Tibial artery (tissue), 4 donors: ENCODE measurements around the gene GRIK2.

ENCODE experiments used
- DNase-seq, 2 donors: peaks; one replicate each; pipeline ENCODE4 v3.0.0-alpha.2; 2019
- H3K27ac ChIP-seq, 2 donors: fragments of 200-600 bp; sonication (generic) in 1 of 2; 1 replicate in 1 of 2; 2 replicates in 1 of 2; pipeline ENCODE4 v1.5.1; 2018 to 2019; ENCODE audit warnings: mild to moderate bottlenecking in 1 of 2
- H3K27me3 ChIP-seq, 2 donors: fragments of 200-600 bp; sonication (generic) in 1 of 2; one replicate each; pipeline versions ENCODE4 v1.5.1 to v1.6.0; 2016 to 2019
- H3K36me3 ChIP-seq, 3 donors: fragments of 200-600 bp; sonication (generic) in 2 of 3; one replicate each; pipeline ENCODE4 v1.5.1; 2016 to 2019; ENCODE audit warnings: mild to moderate bottlenecking in 2 of 3
- H3K4me1 ChIP-seq, 4 donors: fragments of 200-600 bp; sonication (generic) in 2 of 4; 1 replicate in 3 of 4; 2 replicates in 1 of 4; pipeline ENCODE4 v1.5.1; 2016 to 2019
- H3K4me3 ChIP-seq, 2 donors: fragments of 200-600 bp; sonication (generic) in 1 of 2; 1 replicate in 1 of 2; 2 replicates in 1 of 2; pipeline ENCODE4 v1.5.1; 2018 to 2019; ENCODE audit warnings: mild to moderate bottlenecking in 2 of 2
- H3K9me3 ChIP-seq, 3 donors: fragments of 200-600 bp; sonication (generic) in 1 of 3; one replicate each; pipeline ENCODE4 v1.5.1; 2016 to 2019
- CTCF ChIP-seq, 2 experiments: fragments of 200-600 bp in 1 of 2; fragments of 450-650 bp in 1 of 2; IDR thresholded peaks; one replicate each; pipeline ENCODE4 v1.5.1; 2017 to 2019; ENCODE audit warnings: antibody characterized with exemption in 2 of 2, mild to moderate bottlenecking in 1 of 2, moderate library complexity in 1 of 2
- intact Hi-C: fragments of 100-400 bp; cut with DNase I; formaldehyde crosslinking; loops from one replicate; pipeline ENCODE4 v1.15.0; 2023; ENCODE audit warnings: low total_unique reads

GRIK2 gene

GRCh38 chr6:101513181-101513580 is 119.7 kb downstream of the GRIK2 start:
- DNase-seq: no peak
- TF ChIP-seq CTCF (IDR thresholded peaks at IDR 0.05): no peak
- Histone ChIP-seq H3K9me3 (no peaks in the 10 kb centered on the region), H3K27ac (no peak overlapping the region), H3K4me1 (no peaks in the 10 kb centered on the region), H3K27me3 (no peaks in the 10 kb centered on the region), H3K36me3 (no peaks in the 10 kb centered on the region), H3K4me3 (no peak overlapping the region)
- intact Hi-C loops: no loop called here

GRCh38 chr6:101516578-101516977 is 123.1 kb downstream of the GRIK2 start:
- no peaks in the 10 kb centered on the region for H3K36me3 ChIP-seq
- no peak for TF ChIP-seq CTCF (IDR thresholded peaks at IDR 0.05)
- H3K4me3 ChIP-seq: no peak overlapping the region
- H3K9me3 ChIP-seq: no peaks in the 10 kb centered on the region
- no peaks in the 10 kb centered on the region for H3K27me3 ChIP-seq
- H3K4me1 ChIP-seq: no peaks in the 10 kb centered on the region
- intact Hi-C loops: no loop called here
- H3K27ac ChIP-seq: no peak overlapping the region
- DNase-seq: no peak

GRCh38 chr6:101517632-101518031 is 124.1 kb downstream of the GRIK2 start:
- Histone ChIP-seq H3K27me3 (no peaks in the 10 kb centered on the region), H3K27ac (no peak overlapping the region), H3K4me3 (no peak overlapping the region), H3K36me3 (no peaks in the 10 kb centered on the region), H3K9me3 (no peaks in the 10 kb centered on the region), H3K4me1 (no peaks in the 10 kb centered on the region)
- TF ChIP-seq CTCF (IDR thresholded peaks at IDR 0.05): no peak
- intact Hi-C loops: no loop called here
- DNase-seq: no peak

GRCh38 chr6:101522254-101522653 is 128.7 kb downstream of the GRIK2 start:
- Histone ChIP-seq H3K27ac (no peak overlapping the region), H3K4me3 (no peak overlapping the region), H3K27me3 (no peaks in the 10 kb centered on the region), H3K9me3 (no peaks in the 10 kb centered on the region), H3K36me3 (no peaks in the 10 kb centered on the region), H3K4me1 (no peaks in the 10 kb centered on the region)
- no peak for DNase-seq
- intact Hi-C loops: no loop called here
- no peak for TF ChIP-seq CTCF (IDR thresholded peaks at IDR 0.05)

- DNase-seq: no peak
- Histone ChIP-seq H3K27me3 (no peaks in the 10 kb centered on the region), H3K27ac (no peak overlapping the region), H3K4me1 (no peaks in the 10 kb centered on the region), H3K36me3 (no peaks in the 10 kb centered on the region), H3K9me3 (no peaks in the 10 kb centered on the region), H3K4me3 (no peak overlapping the region)
- TF ChIP-seq CTCF (IDR thresholded peaks at IDR 0.05): no peak
- intact Hi-C loops: no loop called here
Measured at GRCh38 chr6:101527467-101527866, 134.0 kb downstream of the GRIK2 start.

GRCh38 chr6:101528801-101529200 is 135.3 kb downstream of the GRIK2 start:
- Histone ChIP-seq H3K9me3 (no peaks in the 10 kb centered on the region), H3K27ac (no peak overlapping the region), H3K4me3 (no peak overlapping the region), H3K4me1 (no peaks in the 10 kb centered on the region), H3K27me3 (no peaks in the 10 kb centered on the region), H3K36me3 (no peaks in the 10 kb centered on the region)
- no peak for TF ChIP-seq CTCF (IDR thresholded peaks at IDR 0.05)
- DNase-seq: no peak
- intact Hi-C loops: no loop called here
